Neural progenitor cell (in vitro differentiated cells): ENCODE results near the gene BACE2. TPM values are rescaled to one million over a fixed set of nuclear protein-coding genes. Genes with fewer than 3 reads are reported as not detected.
"Not testable (repeated sequence)": the region's sequence is repeated elsewhere in the genome, so short reads cannot be mapped to it uniquely, and the experiment has no call there.

ENCODE experiments used
- DNase-seq: peaks from one replicate; pipeline ENCODE4 v3.0.0-alpha.2; 2016; ENCODE audit warnings: low spot score
- H2AFZ ChIP-seq: fragments of 200-600 bp; sonication (generic); replicated peaks from 2 replicates; pipeline ENCODE4 v1.6.1; 2016; ENCODE audit warnings: antibody characterized with exemption
- H3F3A ChIP-seq: fragments of 200-600 bp; sonication (generic); 2 replicates; pipeline ENCODE4 v1.6.1; 2016; ENCODE audit warnings: antibody characterized with exemption, low read depth
- H3K27ac ChIP-seq: fragments of 200-600 bp; sonication (generic); 2 replicates; pipeline ENCODE4 v1.5.1; 2016; ENCODE audit warnings: mild to moderate bottlenecking
- H3K27me3 ChIP-seq: fragments of 200-600 bp; sonication (generic); 2 replicates; pipeline ENCODE4 v1.6.1; 2016; ENCODE audit warnings: mild to moderate bottlenecking, moderate library complexity
- H3K36me3 ChIP-seq: fragments of 200-600 bp; sonication (generic); 2 replicates; pipeline ENCODE4 v1.5.1; 2016
- H3K4me1 ChIP-seq: fragments of 200-600 bp; sonication (generic); 2 replicates; pipeline ENCODE4 v1.6.1; 2016; ENCODE audit warnings: mixed run types
- H3K4me2 ChIP-seq: fragments of 200-600 bp; sonication (generic); 2 replicates; pipeline ENCODE4 v1.6.1; 2016
- H3K4me3 ChIP-seq: fragments of 200-600 bp; sonication (generic); 2 replicates; pipeline ENCODE4 v1.5.1; 2016
- H3K79me2 ChIP-seq: fragments of 200-600 bp; sonication (generic); 2 replicates; pipeline ENCODE4 v1.6.1; 2016; ENCODE audit warnings: low read depth
- H3K9ac ChIP-seq: fragments of 200-600 bp; sonication (generic); 2 replicates; pipeline ENCODE4 v1.6.1; 2016
- H3K9me3 ChIP-seq: fragments of 200-600 bp; sonication (generic); 2 replicates; pipeline ENCODE4 v1.5.1; 2016; ENCODE audit warnings: low read depth
- H4K20me1 ChIP-seq: fragments of 200-600 bp; sonication (generic); 2 replicates; pipeline ENCODE4 v1.6.1; 2016; ENCODE audit warnings: low read depth
- H3K27ac Mint-ChIP-seq: 3 replicates; pipeline ENCODE4 v1.8.0; 2021; ENCODE audit warnings: mixed read lengths
- H3K27me3 Mint-ChIP-seq: 2 replicates; pipeline ENCODE4 v1.8.0; 2022; ENCODE audit warnings: low read depth, mild to moderate bottlenecking, inconsistent platforms, moderate library complexity, mixed read lengths; ENCODE audit not compliant: insufficient read depth
- H3K36me3 Mint-ChIP-seq: 3 replicates; pipeline ENCODE4 v1.8.0; 2021; ENCODE audit warnings: mixed read lengths
- H3K4me1 Mint-ChIP-seq: 3 replicates; pipeline ENCODE4 v1.8.0; 2021; ENCODE audit warnings: mixed read lengths
- H3K4me3 Mint-ChIP-seq: 3 replicates; pipeline ENCODE4 v1.8.0; 2021; ENCODE audit warnings: mild to moderate bottlenecking, moderate library complexity, mixed read lengths
- H3K9me3 Mint-ChIP-seq: 3 replicates; pipeline ENCODE4 v1.8.0; 2020; ENCODE audit warnings: mixed read lengths
- CTCF ChIP-seq: fragments of 200-600 bp; sonication (generic); IDR thresholded peaks from 2 replicates; pipeline ENCODE4 v1.5.1; 2017; ENCODE audit warnings: antibody characterized with exemption, mild to moderate bottlenecking
- EZH2 ChIP-seq: fragments of 200-600 bp; sonication (generic); IDR thresholded peaks from 2 replicates; pipeline ENCODE4 v1.6.1; 2017; ENCODE audit warnings: antibody characterized with exemption, mild to moderate bottlenecking, moderate library complexity
- EZH2phosphoT487 ChIP-seq: fragments of 200-600 bp; sonication (generic); IDR thresholded peaks from 2 replicates; pipeline ENCODE4 v1.6.1; 2017; ENCODE audit warnings: antibody characterized with exemption
- total RNA-seq: library from RNA; depleted of rRNA; stranded (reverse); fragments of >200 nt; gene quantifications from 2 replicates; pipeline ENCODE4 v1.2.3, GENCODE V29; 2015; ENCODE audit warnings: low replicate concordance

The BACE2 gene
- total RNA-seq, 1 donor from 2014 or later, result 0.15 TPM

GRCh38 chr21:41307219-41307618, 139.3 kb downstream of the BACE2 start:
- Histone ChIP-seq H4K20me1 (no peaks in the 10 kb centered on the region), H3K9ac (no peak overlapping the region), H3K36me3 (no peaks in the 10 kb centered on the region), H3K4me1 (no peaks in the 10 kb centered on the region), H3F3A (no peaks in the 10 kb centered on the region), H2AFZ (no peak overlapping the region), H3K4me2 (no peak overlapping the region), H3K27me3 (no peaks in the 10 kb centered on the region), H3K9me3 (no peaks in the 10 kb centered on the region), H3K79me2 (no peaks in the 10 kb centered on the region), H3K27ac (no peak overlapping the region), H3K4me3 (no peak overlapping the region)
- Mint-ChIP-seq H3K36me3 (no peaks in the 10 kb centered on the region), H3K4me1 (no peaks in the 10 kb centered on the region), H3K9me3 (peaks cover 10% of the 10 kb centered on the region), H3K4me3 (no peak overlapping the region), H3K27me3 (peaks cover 7% of the 10 kb centered on the region), H3K27ac (no peak overlapping the region)
- no peak for DNase-seq
- TF ChIP-seq EZH2phosphoT487, result no peak
- TF ChIP-seq EZH2, result no peak
- no peak for TF ChIP-seq CTCF

- H3K36me3 Mint-ChIP-seq, H3K4me1 ChIP-seq, H3K4me1 Mint-ChIP-seq, H3K27ac ChIP-seq, H3K9me3 Mint-ChIP-seq, H3K79me2 ChIP-seq, H3K4me3 ChIP-seq, H3K9me3 ChIP-seq, H3K4me2 ChIP-seq, DNase-seq, H3K9ac ChIP-seq, H4K20me1 ChIP-seq, H3K36me3 ChIP-seq, H3K27ac Mint-ChIP-seq, H3K4me3 Mint-ChIP-seq, H3F3A ChIP-seq, H2AFZ ChIP-seq: not testable (repeated sequence)
- H3K27me3 ChIP-seq, result peaks cover 46% of the 10 kb centered on the region
- H3K27me3 Mint-ChIP-seq, result peaks cover 26% of the 10 kb centered on the region
Measured at GRCh38 chr21:41313285-41314164, 145.6 kb downstream of the BACE2 start.

GRCh38 chr21:41315726-41316125, 147.8 kb downstream of the BACE2 start:
- Mint-ChIP-seq H3K36me3 (no peaks in the 10 kb centered on the region), H3K4me1 (peaks cover 4% of the 10 kb centered on the region), H3K27ac (no peak overlapping the region), H3K9me3 (no peaks in the 10 kb centered on the region), H3K4me3 (peak overlapping the region; percentile 75), H3K27me3 (peaks cover 30% of the 10 kb centered on the region)
- Histone ChIP-seq H3K9ac (no peak overlapping the region), H4K20me1 (no peaks in the 10 kb centered on the region), H3K4me3 (no peak overlapping the region), H3K4me1 (no peaks in the 10 kb centered on the region), H3K36me3 (no peaks in the 10 kb centered on the region), H3K27ac (no peak overlapping the region), H3K27me3 (peaks cover 47% of the 10 kb centered on the region), H3K9me3 (no peaks in the 10 kb centered on the region), H3K79me2 (no peaks in the 10 kb centered on the region), H3F3A (no peaks in the 10 kb centered on the region), H3K4me2 (no peak overlapping the region), H2AFZ (no peak overlapping the region)
- no peak for TF ChIP-seq CTCF
- TF ChIP-seq EZH2phosphoT487, result no peak
- TF ChIP-seq EZH2, result no peak
- DNase-seq, result no peak
